Tibial nerve (tissue), 3 donors: Measurements from ENCODE around the gene LBX2.

Experiments used
- CTCF ChIP-seq, 5 experiments: fragments of 200-600 bp in 3 of 5; fragments of 450-650 bp in 2 of 5; sonication (generic) in 3 of 5; IDR thresholded peaks; one replicate each; pipeline ENCODE4 v1.5.1; 2016 to 2019; ENCODE audit warnings: antibody characterized with exemption in 5 of 5, mild to moderate bottlenecking in 3 of 5, moderate library complexity in 2 of 5
- POLR2A ChIP-seq, 2 donors: fragments of 450-650 bp; IDR thresholded peaks; one replicate each; pipeline ENCODE4 v1.6.1; 2017; ENCODE audit warnings: antibody characterized with exemption in 2 of 2, mild to moderate bottlenecking in 2 of 2, moderate library complexity in 2 of 2

GRCh38 chr2:74537140-74537539 is 37.7 kb upstream of the LBX2 start:
- TF ChIP-seq POLR2A (IDR thresholded peaks at IDR 0.05) = no peak
- TF ChIP-seq CTCF (IDR thresholded peaks at IDR 0.05) = no peak
